DMS79 (cell line): Measurements from ENCODE around the gene IRS1.

Experiments
- DNase-seq: peaks from one replicate; lab custom pipeline; 2025; lab: John Stamatoyannopoulos, UW

IRS1 gene

DNA sequence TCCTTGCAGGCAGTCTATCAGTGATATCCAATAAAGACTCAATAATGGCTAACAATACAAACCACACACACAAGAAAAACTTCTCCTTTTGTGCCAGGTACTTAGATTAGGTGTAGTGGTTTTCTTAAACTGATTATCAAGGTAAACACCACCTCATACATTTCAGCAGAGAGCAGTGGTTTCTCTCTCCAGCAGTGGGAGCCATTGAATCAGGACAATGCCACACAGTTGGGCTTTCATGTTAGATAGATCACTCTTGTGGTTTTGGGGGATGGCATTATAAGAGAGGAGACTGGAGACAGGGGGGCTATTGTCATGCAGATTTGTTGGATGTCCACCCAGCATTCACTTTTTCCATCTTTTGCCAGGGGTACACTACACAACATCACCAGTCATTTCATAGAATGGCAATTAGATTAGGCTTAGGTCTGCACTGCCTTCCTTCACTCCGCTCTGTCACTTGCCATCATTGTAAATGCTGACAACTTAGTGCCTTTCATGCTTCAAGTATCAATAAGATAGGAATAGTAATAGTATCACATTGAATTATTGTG is 13.6 kb upstream of the IRS1 start:
- DNase-seq = no peak

DNA sequence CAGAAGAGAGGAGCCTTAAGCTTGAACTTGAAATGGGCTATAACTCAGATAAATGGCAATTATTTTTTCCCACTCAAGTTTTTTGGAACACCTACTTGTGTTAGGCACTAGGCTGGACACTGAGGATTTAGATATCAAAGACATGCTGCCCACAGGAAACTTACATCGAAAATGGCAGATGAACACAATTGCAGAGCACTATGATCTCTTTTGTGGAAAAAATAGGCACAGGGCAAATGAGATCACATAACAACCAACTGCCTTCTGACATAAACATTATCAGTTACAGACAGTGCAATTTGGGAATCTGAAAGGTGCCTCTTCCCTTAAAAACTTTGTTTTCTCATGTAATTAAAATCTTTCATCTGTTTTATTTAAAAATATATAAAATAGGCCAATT is 3.8 kb upstream of the IRS1 start:
- no peak for DNase-seq

DNA sequence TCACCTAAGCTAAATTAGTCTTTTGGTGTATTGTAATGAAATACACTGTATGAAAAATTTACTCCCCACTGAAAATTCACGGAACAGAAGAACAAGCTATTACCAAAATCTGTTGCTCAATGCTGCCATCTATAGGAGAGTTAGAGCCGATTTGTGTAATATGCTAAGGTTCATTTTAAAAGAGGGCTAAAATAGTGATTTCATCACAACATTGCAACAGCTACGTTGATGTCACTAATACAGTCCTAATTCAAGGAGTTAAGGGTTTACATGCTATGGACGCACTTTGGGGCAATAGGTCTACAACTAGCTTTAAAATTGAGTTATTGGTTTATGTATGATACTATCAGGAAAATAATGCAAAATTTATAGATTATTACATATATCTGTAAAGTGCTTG is 3.0 kb upstream of the IRS1 start:
- DNase-seq = no peak

DNA sequence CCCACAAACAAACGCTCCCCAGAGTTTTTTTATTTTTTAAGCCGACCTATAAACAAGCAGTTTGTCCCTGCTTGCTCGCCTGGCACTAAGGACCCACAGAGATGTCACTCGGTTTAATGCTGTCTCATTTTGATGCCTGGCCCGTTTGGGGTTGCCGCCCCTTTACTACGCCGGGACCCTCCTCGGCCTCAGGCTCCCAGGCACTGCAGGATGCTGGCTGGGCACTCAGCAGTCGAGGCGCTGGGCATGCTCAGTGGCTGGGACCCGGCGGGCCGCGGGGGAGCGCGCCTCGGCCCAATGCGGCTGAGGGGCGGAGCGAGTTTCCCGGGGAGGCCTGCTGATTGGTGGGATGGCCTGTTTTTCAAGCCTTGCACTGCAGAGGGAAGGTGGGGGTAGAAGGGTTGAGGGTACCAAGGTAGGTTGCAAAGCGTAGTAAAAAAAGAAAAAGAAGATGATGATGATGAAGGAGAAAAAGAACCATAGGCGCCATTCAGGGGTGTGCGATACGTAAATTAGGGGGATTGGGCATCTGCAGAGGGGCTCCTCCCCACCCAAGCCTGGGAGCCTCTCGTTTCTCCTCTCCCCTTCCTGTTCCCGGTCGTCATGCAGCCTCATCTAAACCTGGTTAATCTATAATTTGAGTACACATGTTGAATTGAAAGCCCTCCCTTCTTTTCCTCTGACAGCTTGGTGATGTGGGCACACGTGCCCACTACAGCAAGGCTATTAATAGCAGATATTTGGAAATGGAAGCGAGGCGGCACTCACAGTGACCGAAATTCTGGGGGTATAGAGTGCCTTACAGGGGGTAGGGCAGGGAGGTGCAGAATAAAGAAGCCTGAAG is 1.5 kb upstream of the IRS1 start:
- DNase-seq = peak; percentile 53

DNA sequence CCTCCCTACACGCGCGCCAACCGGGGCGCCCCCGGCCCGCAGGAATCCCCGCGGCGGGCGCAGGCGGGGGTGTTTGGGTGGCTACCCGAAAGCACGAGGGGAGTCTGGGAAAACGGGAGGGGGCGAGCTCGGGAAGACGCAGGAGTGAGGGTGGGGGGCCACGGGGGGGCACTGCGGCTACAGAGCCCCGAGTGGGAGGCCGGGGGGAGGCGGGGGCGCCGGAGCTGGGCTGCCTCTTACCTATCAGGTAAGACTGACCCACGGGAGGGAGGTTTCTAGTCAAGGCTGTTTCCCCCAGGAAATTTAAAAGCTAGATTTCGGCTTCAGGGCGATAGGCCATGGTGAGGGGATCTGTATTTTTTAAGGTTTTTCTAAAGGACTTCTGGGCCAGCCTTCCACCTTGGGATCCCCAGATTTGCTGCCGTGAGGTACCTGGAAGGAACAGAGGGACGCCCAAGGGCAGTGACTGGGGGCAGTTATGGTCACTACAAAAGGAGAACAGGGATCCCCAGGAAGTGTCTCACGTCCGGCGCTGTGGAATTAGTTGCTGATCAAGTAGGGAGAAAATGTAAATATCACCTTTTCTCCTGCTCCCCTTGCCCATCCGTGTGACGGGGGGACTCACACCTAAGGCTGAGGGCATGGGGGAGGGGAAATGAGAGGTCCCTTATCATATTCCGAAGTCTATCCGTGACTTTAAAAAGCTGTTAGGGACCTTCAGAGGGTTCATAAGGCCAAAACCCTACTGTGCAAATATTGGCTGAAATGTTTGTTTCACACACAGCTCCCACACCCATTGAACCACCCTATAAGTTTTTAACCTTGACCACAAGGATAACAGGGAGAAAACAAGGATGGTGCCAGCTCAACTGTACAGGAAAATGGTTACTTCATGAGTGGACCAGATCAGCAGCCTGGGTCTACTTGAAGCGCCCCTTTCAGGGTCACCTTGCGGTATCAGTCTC is 638 bp upstream of the IRS1 start:
- DNase-seq = no peak

DNA sequence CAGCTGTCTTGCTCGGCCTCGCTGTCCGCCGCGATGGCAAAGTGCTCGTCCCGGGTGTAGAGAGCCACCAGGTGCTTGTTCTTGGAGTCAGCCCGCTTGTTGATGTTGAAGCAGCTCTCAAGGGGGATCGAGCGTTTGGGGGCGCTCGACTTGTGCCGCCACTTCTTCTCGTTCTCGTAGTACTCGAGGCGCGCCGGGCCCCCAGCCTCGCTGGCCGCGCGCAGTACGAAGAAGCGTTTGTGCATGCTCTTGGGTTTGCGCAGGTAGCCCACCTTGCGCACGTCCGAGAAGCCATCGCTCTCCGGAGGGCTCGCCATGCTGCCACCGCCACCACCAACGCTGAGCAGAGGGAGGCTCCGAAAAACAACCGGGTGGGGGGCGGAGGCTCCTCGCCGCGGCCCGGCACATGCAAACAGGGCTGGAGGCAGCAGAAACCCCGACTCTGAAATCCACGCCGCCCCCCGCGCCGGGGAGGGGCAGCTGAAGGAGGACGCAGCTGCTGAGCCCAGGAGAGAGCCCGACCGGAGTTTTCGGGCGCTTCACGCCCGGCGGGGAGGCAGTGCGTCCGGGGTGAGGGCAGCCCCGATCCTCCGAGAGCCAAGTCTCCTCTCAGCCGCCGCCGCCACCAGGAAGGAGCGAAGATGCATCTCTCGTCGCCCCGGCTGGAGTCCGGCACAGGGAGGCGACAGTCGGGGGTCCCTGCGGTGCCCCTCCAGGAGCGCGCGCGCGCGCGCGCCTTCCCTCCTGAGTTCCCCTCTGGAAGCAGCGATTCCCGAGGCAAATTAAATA is 1.0 kb downstream of the IRS1 start:
- peak; percentile 20 for DNase-seq

DNA sequence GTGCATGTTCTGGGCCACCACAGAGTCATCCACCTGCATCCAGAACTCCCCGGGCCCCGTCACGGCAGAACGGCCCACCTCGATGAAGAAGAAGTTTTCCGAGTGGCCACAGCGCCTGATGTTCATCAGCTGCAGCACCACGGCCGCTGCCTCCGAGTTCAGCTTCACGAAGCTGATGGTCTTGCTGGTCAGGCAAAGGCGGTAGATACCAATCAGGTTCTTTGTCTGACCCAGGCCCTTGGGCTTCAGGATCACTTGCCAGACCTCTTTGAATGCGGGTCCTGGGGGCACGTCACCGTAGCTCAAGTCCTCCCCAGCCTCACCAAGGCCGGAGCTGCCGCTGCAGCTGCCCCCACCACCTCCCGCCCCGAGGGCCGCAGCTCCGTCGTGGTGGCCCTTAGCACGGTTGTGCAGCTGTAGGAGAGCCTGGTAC is 1.6 kb downstream of the IRS1 start:
- DNase-seq = no peak

DNA sequence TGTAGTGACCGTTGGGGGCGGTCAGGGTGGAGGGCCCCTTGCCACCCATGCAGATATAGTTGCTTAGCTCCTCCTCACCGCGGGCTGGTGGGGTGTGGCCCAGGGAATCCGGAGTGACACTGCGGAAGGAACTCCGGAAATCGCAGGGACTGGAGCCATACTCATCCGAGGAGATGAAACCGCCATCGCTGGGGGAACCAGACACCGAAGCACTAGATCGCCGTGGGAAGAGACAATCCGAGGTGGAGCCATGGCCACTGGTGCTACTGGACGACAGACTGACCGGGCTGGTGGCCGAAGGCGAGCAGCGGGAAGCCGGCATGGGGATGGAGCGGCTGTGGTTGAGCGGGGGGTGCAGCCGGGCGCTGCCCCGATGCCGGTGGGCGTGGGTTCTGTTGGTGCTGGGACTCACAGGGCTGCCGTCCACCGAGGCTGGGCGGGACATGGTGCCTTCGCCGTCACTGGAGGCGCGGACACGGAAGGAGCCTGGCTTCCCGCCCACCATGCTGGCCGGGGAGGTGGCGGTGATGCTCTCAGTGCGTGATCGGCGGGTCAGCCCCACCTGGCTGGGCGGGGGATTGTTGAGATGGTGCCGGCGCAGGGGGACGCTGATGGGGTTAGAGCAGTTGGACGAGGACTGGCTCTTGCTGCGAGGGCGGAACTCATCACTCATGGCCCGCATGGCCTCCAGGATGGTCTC is 2.2 kb downstream of the IRS1 start:
- DNase-seq = no peak

DNA sequence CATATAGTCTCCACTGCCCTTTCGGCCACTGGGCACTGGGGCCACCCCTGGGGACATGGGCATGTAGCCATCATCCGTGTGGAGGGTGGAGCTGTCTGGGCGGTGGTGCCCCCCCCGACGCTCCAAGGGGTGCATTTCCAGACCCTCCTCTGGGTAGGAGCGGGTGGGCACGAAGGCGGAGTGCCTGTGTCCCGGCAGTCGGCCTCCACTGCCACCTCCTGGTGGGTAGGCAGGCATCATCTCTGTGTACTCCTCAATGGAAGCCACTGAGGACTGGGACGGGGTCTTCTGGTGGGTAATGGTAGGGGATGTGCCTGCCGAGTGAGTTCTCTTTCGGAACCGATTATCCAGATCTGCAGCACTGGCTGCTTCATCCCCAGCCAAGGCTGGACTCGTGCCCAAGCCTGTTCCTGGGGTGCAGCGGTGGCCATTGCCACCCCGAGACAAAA is 2.8 kb downstream of the IRS1 start:
- DNase-seq = no peak

DNA sequence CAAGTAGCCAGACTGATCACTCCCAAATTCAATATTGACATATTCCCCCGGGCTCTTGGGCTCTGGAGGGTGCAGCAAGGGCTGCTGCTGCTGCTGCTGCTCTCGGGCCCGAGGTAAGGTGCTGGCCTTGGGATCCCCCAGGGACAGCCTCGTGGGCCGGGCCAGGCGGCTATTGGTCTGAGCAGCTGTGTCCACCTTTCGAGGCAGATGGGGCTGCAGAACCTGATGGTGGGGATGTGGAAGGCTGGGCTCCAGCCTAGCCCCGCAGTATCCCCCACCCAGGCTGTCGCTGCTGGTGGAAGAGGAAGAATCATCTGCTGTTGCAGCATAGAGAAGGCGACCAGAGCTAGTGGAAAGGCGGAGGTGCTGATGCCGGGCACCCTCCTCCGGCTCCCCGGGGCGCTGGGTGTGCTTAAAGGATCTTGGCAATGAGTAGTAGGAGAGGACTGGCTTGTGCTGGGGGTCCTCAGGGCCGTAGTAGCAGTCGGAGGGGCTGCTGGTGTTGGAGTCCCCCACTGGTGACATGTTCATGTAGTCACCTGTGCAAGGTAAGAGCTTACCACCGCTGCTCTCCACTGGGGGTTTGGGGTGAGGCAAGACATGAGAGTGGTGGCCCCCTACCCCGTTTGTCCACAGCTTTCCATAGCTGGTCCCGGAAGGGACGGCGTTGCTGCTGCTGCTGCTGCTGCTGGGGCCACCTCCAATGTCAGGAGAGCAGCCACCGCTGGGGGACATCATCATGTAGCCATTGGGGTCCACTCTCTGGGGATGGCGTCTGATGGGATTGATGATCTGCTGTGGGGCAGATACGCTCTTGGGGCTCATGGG is 3.4 kb downstream of the IRS1 start:
- DNase-seq = no peak

DNA sequence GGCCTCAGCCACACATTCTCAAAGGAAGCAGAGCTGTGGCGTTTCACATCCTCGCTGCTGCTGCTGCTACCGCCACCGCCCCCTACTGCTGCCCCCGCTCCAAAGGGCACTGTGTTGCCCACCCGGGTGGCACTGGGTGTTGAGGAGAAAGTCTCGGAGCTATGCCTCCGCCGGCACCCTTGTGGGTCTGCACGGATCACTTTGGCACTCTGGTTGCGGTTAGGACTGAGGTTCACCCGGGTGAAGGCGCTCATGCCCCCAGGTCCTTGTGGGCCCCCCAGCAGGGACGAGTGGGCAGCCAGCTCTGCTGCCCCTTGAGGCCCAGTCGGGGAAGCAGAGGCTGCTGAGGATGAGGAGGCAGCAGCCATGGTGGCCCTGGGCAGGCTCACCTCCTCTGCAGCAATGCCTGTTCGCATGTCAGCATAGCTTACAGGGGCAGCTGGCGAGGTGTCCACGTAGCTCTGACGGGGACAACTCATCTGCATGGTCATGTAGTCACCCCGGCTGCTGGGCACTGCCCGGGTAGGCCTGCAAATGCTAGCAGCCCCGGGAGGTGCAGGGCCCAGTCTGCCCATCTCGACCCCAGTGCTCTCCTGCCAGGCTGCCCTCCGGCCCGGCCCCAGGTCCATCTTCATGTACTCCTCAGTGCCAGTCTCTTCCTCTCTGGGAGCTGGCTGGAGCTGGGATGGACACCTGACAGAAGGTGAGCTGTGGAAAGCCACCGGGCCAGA is 4.2 kb downstream of the IRS1 start:
- DNase-seq = no peak

DNA sequence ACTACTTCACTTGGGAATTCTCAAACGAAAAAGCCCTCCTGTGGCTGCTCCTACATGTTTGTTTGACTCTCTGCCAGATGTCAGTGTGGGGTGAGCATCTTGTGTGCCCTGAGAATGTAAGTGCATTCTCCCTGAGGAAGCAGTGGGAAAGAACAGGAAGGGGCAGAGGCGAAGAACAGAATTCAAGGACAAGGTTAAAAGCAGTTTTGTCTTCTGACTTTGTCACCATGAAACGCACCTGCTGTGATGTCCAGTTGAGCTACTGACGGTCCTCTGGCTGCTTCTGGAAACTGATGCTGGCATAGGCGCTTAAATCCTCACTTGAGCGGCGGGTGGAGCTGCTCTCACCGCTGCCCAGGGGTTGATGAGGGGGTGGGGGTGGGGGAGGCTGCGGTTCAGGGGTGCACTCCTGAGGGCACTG is 4.9 kb downstream of the IRS1 start:
- DNase-seq = no peak

DNA sequence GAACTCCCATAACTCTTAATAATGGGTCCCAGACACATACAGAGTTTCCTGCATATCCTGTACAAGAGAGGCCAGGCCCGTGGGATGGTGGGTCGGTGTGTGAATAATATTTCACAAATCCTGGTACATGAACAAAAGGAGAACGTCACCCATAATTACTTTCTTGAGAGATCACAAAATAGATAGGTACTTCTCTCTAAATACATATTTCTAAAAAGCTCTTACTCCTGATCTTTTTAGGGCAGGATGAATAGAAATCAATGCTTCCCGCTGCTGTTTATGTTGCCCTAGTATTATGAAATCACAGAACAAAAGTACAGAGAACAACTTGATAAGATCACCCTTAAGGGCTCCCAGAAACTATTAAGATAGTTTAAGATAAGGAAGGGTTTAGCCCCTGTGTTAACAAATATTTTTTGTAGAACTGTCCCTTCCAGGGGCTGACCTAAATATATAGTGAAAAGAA is 5.4 kb downstream of the IRS1 start:
- no peak for DNase-seq

DNA sequence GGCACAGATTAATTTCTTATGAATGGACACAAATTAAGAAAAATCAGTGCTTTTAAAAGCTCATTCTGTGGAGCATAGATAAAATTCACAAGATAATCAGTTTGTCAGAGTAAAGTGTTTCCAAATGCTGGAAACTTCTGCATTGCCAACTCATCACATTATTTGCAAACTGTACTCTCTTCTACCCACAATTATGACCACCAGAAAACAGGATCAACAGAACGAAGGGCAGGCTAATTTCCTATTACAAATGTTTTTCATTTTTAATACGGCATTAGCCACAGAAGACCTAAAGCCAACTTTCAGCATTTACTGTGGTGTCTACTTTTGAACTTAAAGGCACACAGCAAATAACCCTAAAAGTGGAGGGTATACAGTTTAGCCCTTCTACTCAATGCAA is 6.0 kb downstream of the IRS1 start:
- no peak for DNase-seq

DNA sequence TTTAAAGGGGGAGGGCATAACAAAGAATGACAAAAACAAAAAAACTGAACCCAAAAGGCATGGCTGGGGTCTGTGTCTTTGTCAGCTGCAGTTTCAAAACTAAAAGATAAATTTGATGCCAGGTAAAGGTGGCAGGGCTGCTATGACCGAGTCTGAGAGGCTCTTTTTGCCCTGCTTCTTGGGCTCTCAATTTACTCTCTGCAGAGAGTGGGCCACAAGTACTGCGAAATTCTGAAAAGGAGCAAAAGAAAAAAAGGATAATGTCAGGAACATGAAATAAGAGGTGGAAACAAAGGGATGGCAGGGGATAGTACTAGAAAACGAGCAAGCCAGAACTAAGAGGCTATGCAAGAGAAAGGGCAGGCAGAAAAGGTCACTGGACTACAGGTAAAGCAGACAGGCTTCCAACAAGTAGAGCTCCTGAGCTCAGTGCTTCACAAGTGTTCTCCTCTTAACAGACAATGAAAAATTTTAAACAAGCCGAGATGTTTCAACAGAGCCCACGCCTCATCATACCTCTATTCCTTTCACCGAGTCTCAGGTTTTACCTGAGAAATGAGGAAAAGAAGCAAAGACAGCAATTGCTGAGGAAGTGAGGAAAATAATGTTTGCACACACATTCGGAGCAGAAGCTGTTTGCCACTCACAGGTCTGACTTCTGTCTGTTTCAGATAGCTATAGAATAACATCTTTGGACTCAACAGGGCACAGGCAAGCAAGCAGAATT is 7.3 kb downstream of the IRS1 start:
- no peak for DNase-seq

DNA sequence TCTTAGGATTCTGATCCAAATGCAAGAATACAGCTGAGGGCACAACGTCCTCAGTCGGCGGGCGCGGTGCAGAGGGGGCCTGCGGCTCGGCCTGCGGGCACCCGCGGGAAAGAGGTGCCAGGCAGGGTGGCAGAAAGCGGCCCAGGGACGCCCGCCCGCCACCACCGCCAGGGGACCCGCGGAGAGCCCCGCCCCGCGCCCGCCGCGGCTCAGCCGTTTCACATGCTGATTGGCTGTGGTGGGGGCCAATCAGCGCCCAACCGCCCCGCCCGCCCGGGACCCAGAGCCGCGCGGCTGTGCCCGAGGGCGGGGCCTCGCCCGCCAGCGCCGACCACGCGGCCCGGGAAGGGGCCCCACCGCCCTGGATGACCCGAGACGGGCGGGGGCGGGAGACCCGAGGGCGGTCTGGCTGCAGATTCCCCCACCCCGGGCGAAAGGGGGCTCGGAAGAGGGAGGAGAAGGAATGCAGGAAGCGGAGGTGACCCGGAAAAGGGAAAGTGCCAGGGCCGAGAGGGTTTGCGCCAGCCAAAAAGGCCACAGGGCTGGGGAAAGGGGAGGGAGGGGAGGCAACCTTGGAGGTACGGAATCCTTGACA is 8.0 kb downstream of the IRS1 start:
- DNase-seq = peak; percentile 66

DNA sequence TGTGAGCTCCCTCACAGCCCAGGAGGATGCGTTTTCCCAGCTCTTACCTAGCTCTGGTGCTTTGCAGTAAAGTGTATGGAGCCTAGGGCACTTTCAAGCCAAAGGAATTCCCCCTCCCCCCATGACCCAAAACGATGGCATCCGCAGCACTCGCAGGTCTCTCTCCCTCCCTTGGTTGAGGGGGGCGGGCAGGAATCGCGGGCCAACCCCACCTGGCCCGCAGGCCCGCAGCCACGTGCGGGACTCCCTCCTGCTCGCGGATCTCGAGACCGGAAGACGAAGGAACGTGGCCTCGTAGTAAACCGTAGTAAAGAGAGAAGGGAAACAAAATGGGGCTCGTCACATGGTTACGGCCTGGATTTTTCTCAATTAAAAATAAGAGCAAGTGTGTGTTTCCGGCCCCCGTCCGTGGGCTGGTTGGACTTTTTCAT is 8.5 kb downstream of the IRS1 start:
- DNase-seq = peak; percentile 66

DNA sequence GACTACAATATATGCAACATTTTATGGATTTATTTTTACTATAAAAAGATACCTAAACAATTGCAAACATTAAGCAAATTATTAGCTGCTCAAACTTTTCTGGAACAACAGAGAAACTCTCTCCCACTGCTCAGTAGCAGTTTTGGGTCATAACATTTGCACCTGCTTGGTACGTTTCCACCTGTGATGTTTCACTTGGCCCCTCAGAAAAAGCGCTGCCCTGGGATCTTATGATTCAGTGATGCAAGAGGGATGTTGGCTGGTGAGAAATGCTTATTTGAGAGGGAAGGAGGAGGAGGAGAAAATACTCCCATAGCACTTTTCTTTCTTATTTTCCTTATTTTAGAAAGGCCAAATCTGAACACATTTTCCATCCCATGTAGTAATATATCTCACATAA is 9.2 kb downstream of the IRS1 start:
- DNase-seq = no peak
